Stimulated activated CD4-positive, alpha-beta T cell treated with anti-CD3 and anti-CD28 coated beads, Interleukin-15, amount 100 ng/mL, for 1 hour (primary cell): ENCODE data around the gene COQ6.
"Not testable (repeated sequence)": the region's sequence is repeated elsewhere in the genome, so short reads cannot be mapped to it uniquely, and the experiment has no call there.

ENCODE experiments used
- DNase-seq, 2 donors: peaks; one replicate each; pipeline ENCODE4 v3.0.0-alpha.2; 2020; ENCODE audit warnings: low read depth in 1 of 2, low spot score in 1 of 2

The COQ6 gene

GRCh38 chr14:73949752-73950734, at the start of gene COQ6, which contains the start of gene FAM161B:
COQ6 (plus strand) TSS chr14:73950302; CDS start chr14:73950333, 31 bp downstream.
FAM161B (minus strand) TSS chr14:73950094; CDS start chr14:73950026, 68 bp downstream.
- peak; percentile 77 to 82 for DNase-seq

- DNase-seq = no peak
Measured at GRCh38 chr14:73903028-73903427, 47.1 kb upstream of the COQ6 start.

GRCh38 chr14:73909681-73910080, 40.4 kb upstream of the COQ6 start:
- DNase-seq = no peak

GRCh38 chr14:73913256-73913655, 36.8 kb upstream of the COQ6 start:
- no peak for DNase-seq

GRCh38 chr14:73916324-73916723, 33.8 kb upstream of the COQ6 start:
- DNase-seq = no peak

- DNase-seq = not testable (repeated sequence)
Measured at GRCh38 chr14:73919457-73919856, 30.6 kb upstream of the COQ6 start.

- no peak for DNase-seq
Measured at GRCh38 chr14:73924337-73924736, 25.8 kb upstream of the COQ6 start.

GRCh38 chr14:73935666-73936065, 14.4 kb upstream of the COQ6 start:
- DNase-seq = no peak

GRCh38 chr14:73936548-73936947, 13.6 kb upstream of the COQ6 start:
- no peak for DNase-seq

GRCh38 chr14:73937012-73937411, 13.1 kb upstream of the COQ6 start:
- no peak for DNase-seq

GRCh38 chr14:73942180-73942579, 7.9 kb upstream of the COQ6 start:
- DNase-seq = no peak

GRCh38 chr14:73943083-73943482, 7.0 kb upstream of the COQ6 start:
- no peak for DNase-seq

GRCh38 chr14:73944432-73945158, 5.5 kb upstream of the COQ6 start:
- DNase-seq = no peak

- DNase-seq = no peak
Measured at GRCh38 chr14:73945159-73945670, 4.9 kb upstream of the COQ6 start.

GRCh38 chr14:73953731-73954130, 3.6 kb downstream of the COQ6 start:
- DNase-seq = no peak

GRCh38 chr14:73955674-73956073, 5.6 kb downstream of the COQ6 start:
- no peak for DNase-seq

- no peak for DNase-seq
Measured at GRCh38 chr14:73958591-73958990, 8.5 kb downstream of the COQ6 start.

GRCh38 chr14:73961192-73961591, 11.1 kb downstream of the COQ6 start:
- no peak for DNase-seq

GRCh38 chr14:73965216-73965615, 15.1 kb downstream of the COQ6 start:
- DNase-seq = no peak

- no peak for DNase-seq
Measured at GRCh38 chr14:73968885-73969284, 18.8 kb downstream of the COQ6 start.

GRCh38 chr14:73973497-73973896, 23.4 kb downstream of the COQ6 start:
- DNase-seq = no peak

- DNase-seq = no peak
Measured at GRCh38 chr14:73976125-73976524, 26.0 kb downstream of the COQ6 start.
